Tibial artery (tissue), 4 donors: Measurements from ENCODE around the gene MAST3.

Experiments
- DNase-seq, 2 donors: peaks; one replicate each; pipeline ENCODE4 v3.0.0-alpha.2; 2019
- H3K27ac ChIP-seq, 2 donors: fragments of 200-600 bp; sonication (generic) in 1 of 2; 1 replicate in 1 of 2; 2 replicates in 1 of 2; pipeline ENCODE4 v1.5.1; 2018 to 2019; ENCODE audit warnings: mild to moderate bottlenecking in 1 of 2
- H3K27me3 ChIP-seq, 2 donors: fragments of 200-600 bp; sonication (generic) in 1 of 2; one replicate each; pipeline versions ENCODE4 v1.5.1 to v1.6.0; 2016 to 2019
- H3K36me3 ChIP-seq, 3 donors: fragments of 200-600 bp; sonication (generic) in 2 of 3; one replicate each; pipeline ENCODE4 v1.5.1; 2016 to 2019; ENCODE audit warnings: mild to moderate bottlenecking in 2 of 3
- H3K4me1 ChIP-seq, 4 donors: fragments of 200-600 bp; sonication (generic) in 2 of 4; 1 replicate in 3 of 4; 2 replicates in 1 of 4; pipeline ENCODE4 v1.5.1; 2016 to 2019
- H3K4me3 ChIP-seq, 2 donors: fragments of 200-600 bp; sonication (generic) in 1 of 2; 1 replicate in 1 of 2; 2 replicates in 1 of 2; pipeline ENCODE4 v1.5.1; 2018 to 2019; ENCODE audit warnings: mild to moderate bottlenecking in 2 of 2
- H3K9me3 ChIP-seq, 3 donors: fragments of 200-600 bp; sonication (generic) in 1 of 3; one replicate each; pipeline ENCODE4 v1.5.1; 2016 to 2019
- intact Hi-C: fragments of 100-400 bp; cut with DNase I; formaldehyde crosslinking; loops from one replicate; pipeline ENCODE4 v1.15.0; 2023; ENCODE audit warnings: low total_unique reads
- TF ChIP-seq, protein P1 (sequence below), 2 experiments: fragments of 200-600 bp in 1 of 2; fragments of 450-650 bp in 1 of 2; IDR thresholded peaks; one replicate each; pipeline ENCODE4 v1.5.1; 2017 to 2019; ENCODE audit warnings: antibody characterized with exemption in 2 of 2, mild to moderate bottlenecking in 1 of 2, moderate library complexity in 1 of 2

The MAST3 gene

GRCh38 chr19:18097217-18097992 lies at the start of gene MAST3:
MAST3 (plus strand) TSS chr19:18097778; CDS start chr19:18097793, 15 bp downstream.
- peak; percentile 78 to 92 for DNase-seq
- TF ChIP-seq, protein P1, sequence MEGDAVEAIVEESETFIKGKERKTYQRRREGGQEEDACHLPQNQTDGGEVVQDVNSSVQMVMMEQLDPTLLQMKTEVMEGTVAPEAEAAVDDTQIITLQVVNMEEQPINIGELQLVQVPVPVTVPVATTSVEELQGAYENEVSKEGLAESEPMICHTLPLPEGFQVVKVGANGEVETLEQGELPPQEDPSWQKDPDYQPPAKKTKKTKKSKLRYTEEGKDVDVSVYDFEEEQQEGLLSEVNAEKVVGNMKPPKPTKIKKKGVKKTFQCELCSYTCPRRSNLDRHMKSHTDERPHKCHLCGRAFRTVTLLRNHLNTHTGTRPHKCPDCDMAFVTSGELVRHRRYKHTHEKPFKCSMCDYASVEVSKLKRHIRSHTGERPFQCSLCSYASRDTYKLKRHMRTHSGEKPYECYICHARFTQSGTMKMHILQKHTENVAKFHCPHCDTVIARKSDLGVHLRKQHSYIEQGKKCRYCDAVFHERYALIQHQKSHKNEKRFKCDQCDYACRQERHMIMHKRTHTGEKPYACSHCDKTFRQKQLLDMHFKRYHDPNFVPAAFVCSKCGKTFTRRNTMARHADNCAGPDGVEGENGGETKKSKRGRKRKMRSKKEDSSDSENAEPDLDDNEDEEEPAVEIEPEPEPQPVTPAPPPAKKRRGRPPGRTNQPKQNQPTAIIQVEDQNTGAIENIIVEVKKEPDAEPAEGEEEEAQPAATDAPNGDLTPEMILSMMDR (IDR thresholded peaks at IDR 0.05) = no peak
- Histone ChIP-seq H3K27ac (peak within 1 kb of the TSS; percentile 70 to 74), H3K27me3 (no peaks in the 10 kb centered on the region), H3K9me3 (no peaks in the 10 kb centered on the region), H3K4me1 (peaks cover 0 to 70% (median 34%) of the 10 kb centered on the region in 4 donors), H3K36me3 (no peaks in the 10 kb centered on the region), H3K4me3 (peak within 1 kb of the TSS; percentile 57 to 73)
- intact Hi-C loops = no loop called here

- Histone ChIP-seq H3K36me3 (no peaks in the 10 kb centered on the region), H3K27ac (peak overlapping the region; percentile 73 to 79), H3K27me3 (no peaks in the 10 kb centered on the region), H3K4me1 (peaks cover 0 to 90% (median 58%) of the 10 kb centered on the region in 4 donors), H3K4me3 (no peak overlapping the region), H3K9me3 (no peaks in the 10 kb centered on the region)
- TF ChIP-seq, protein P1 (IDR thresholded peaks at IDR 0.05) = no peak
- intact Hi-C loops = no loop called here
- peak; percentile 90 to 98 for DNase-seq
These were observed 48.2 kb upstream of the MAST3 start for GRCh38 chr19:18049385-18049784.

DNA sequence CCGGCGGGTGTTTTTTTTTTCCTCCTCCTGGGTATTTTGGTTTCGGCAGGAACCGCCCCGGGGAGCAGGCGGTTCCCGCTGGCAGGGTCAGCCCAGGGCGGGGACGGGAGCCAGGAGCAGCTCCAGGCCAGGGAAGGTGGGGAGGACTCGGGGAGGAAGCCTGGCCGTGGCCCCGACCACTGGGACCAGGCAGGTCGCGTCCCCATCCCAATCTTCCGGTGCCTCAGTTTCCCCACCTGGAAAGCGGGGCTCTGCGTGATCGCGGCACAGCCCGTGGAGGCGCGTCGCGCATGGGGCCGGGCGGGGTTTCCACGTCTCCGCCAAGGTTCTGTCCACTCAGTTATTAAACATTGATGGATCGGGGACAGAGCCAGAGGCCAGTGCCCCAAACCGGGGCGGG lies 45.7 kb upstream of the MAST3 start:
- peak overlapping the region; percentile 73 to 79 for H3K27ac ChIP-seq
- H3K4me3 ChIP-seq = peak overlapping the region; percentile 26 to 39
- intact Hi-C loops = loop anchor here (2.0 kb wide), 1 partner anchor 43 kb away; the partner anchor contains the start of gene ARRDC2
- peak; percentile 39 to 90 for DNase-seq
- H3K9me3 ChIP-seq = no peaks in the 10 kb centered on the region
- TF ChIP-seq, protein P1 (IDR thresholded peaks at IDR 0.05) = no peak
- no peaks in the 10 kb centered on the region for H3K27me3 ChIP-seq
- peaks cover 0 to 70% (median 43%) of the 10 kb centered on the region in 4 donors for H3K4me1 ChIP-seq
- no peaks in the 10 kb centered on the region for H3K36me3 ChIP-seq

GRCh38 chr19:18053576-18054219 lies 43.9 kb upstream of the MAST3 start:
- peak overlapping the region; percentile 73 to 79 for H3K27ac ChIP-seq
- TF ChIP-seq, protein P1 (IDR thresholded peaks at IDR 0.05) = no peak
- no peak overlapping the region for H3K4me3 ChIP-seq
- intact Hi-C loops = loop anchor here (2.0 kb wide), 1 partner anchor 45 kb away; the partner anchor contains the start of gene ARRDC2
- H3K9me3 ChIP-seq = no peaks in the 10 kb centered on the region
- no peaks in the 10 kb centered on the region for H3K27me3 ChIP-seq
- H3K4me1 ChIP-seq = peaks cover 0 to 72% (median 50%) of the 10 kb centered on the region in 4 donors
- no peaks in the 10 kb centered on the region for H3K36me3 ChIP-seq
- no peak for DNase-seq

GRCh38 chr19:18055967-18056366 lies 41.6 kb upstream of the MAST3 start:
- TF ChIP-seq, protein P1 (IDR thresholded peaks at IDR 0.05) = no peak
- Histone ChIP-seq H3K27me3 (peaks cover 0 to 3% of the 10 kb centered on the region in 2 donors), H3K4me1 (peaks cover 0 to 50% (median 31%) of the 10 kb centered on the region in 4 donors), H3K4me3 (no peak overlapping the region), H3K36me3 (no peaks in the 10 kb centered on the region), H3K27ac (peak overlapping the region; percentile 1 to 79), H3K9me3 (no peaks in the 10 kb centered on the region)
- DNase-seq = no peak
- intact Hi-C loops = no loop called here
